Breast epithelium (tissue), 3 donors: Measurements from ENCODE around the gene UACA.

Source experiments
- CTCF ChIP-seq, 3 donors: fragments of 450-650 bp; IDR thresholded peaks; one replicate each; pipeline ENCODE4 v1.5.1; 2016 to 2017; ENCODE audit warnings: antibody characterized with exemption in 3 of 3, mild to moderate bottlenecking in 3 of 3, moderate library complexity in 3 of 3
- POLR2A ChIP-seq: fragments of 450-650 bp; IDR thresholded peaks from one replicate; pipeline ENCODE4 v1.6.1; 2016; ENCODE audit warnings: antibody characterized with exemption, mild to moderate bottlenecking, moderate library complexity
- POLR2AphosphoS5 ChIP-seq, 3 donors: sonication (generic); formaldehyde crosslinking; IDR thresholded peaks; one replicate each; pipeline ENCODE4 v1.6.1; 2017; ENCODE audit warnings: antibody characterized with exemption in 3 of 3

DNA sequence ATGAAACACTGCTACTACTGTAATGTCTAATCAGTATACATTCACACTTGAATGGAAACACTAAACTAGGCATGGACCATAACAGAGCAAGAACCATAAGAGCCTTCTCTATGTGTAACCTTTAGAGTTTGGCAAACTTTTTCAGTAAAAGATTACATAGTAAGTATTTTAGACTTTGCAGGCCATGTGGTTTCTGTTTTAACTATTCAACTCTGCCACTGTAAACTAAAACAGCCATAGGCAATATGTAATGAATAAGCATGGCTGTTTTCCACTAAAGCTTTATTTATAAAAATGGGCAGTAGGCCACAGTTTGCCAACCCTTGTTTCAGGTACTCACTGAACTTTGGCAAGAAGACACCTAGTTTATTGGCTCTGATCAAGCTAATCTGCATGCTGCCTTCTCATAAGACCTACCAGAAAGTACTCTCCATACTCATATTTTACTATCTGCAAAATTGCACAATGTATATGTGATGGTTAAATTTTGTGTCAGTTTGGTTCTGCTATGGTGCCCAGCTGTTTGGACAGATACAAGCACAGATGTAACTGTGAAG, 46.0 kb downstream of the UACA start:
- TF ChIP-seq CTCF (IDR thresholded peaks at IDR 0.05) (no peak), POLR2AphosphoS5 (IDR thresholded peaks at IDR 0.05) (no peak), POLR2A (no peak)
